Measurements from ENCODE around the gene ELF2. TPM values are rescaled to one million over a fixed set of nuclear protein-coding genes. Genes with fewer than 3 reads are reported as not detected.
"Not testable (repeated sequence)": the region's sequence is repeated elsewhere in the genome, so short reads cannot be mapped to it uniquely, and the experiment has no call there.

Gene ELF2
- total RNA-seq, 2 donors from 2014 or later = 80.6 to 111 TPM

DNA sequence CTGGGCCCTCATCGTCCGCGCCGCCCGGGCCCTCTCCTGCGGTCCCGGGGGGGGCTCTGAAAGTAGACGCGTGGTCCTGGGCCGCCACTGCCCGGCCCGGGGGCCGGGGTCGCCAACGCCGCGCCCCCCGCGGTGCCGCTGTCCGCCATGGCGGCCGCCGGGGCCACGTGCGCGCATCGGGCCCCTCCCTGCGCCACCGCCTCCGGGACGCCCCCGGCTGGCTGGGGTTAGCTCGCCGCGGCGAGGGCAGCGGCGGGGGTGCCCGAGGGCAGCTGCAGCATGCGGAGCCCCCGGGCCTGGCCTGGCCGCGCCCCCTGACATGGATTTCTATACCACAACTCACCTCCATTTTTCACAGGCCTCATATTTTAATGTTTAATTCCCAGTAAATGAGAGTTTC lies 61.8 kb downstream of the ELF2 start:
- ATAC-seq (ENCODE audit: insufficient number of reproducible peaks, low FRiP score, low read depth) = no peak
- TF ChIP-seq, protein P1, sequence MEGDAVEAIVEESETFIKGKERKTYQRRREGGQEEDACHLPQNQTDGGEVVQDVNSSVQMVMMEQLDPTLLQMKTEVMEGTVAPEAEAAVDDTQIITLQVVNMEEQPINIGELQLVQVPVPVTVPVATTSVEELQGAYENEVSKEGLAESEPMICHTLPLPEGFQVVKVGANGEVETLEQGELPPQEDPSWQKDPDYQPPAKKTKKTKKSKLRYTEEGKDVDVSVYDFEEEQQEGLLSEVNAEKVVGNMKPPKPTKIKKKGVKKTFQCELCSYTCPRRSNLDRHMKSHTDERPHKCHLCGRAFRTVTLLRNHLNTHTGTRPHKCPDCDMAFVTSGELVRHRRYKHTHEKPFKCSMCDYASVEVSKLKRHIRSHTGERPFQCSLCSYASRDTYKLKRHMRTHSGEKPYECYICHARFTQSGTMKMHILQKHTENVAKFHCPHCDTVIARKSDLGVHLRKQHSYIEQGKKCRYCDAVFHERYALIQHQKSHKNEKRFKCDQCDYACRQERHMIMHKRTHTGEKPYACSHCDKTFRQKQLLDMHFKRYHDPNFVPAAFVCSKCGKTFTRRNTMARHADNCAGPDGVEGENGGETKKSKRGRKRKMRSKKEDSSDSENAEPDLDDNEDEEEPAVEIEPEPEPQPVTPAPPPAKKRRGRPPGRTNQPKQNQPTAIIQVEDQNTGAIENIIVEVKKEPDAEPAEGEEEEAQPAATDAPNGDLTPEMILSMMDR (IDR thresholded peaks at IDR 0.05) = no peak
- H3K27ac ChIP-seq = no peak overlapping the region

DNA sequence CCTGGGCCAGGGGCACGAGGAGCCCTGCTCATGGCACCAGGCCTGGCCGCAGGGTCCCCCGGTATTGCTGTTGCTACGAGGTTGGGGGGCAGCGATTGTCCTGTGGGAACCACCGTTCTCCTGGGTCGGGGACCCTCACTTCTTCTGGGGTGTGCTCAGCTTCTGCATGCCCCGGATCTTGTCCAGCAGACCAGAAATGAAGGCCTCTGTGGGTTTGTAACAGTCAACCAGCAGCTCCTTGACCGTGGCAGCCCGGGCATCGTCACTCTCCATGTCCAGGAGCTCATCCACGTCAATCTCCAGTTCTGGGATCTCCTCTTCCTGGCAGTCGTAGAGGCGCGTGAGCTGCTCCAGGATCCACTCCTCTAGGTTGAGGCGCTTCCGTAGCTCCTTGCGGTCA lies 62.2 kb downstream of the ELF2 start:
- peaks cover 11% of the 10 kb centered on the region for H3K36me3 ChIP-seq
- not testable (repeated sequence) for H3K27ac ChIP-seq; H3K4me1 ChIP-seq (ENCODE audit: control insufficient read depth in 1 of 2, low read depth in 2 of 2); ATAC-seq (ENCODE audit: insufficient number of reproducible peaks, low FRiP score, low read depth); H3K4me3 ChIP-seq; H3K9me3 ChIP-seq; H3K27me3 ChIP-seq (replicated peaks; ENCODE audit: insufficient read depth); DNase-seq (ENCODE audit: low spot score)

More for the DNA sequence above, 61.8 kb downstream of the ELF2 start:
- H3K27me3 ChIP-seq (replicated peaks; ENCODE audit: insufficient read depth) = no peaks in the 10 kb centered on the region
- H3K4me3 ChIP-seq = no peak overlapping the region
- no peaks in the 10 kb centered on the region for H3K4me1 ChIP-seq (ENCODE audit: control insufficient read depth in 1 of 2, low read depth in 2 of 2)
- no peaks in the 10 kb centered on the region for H3K9me3 ChIP-seq
- no peak for DNase-seq (ENCODE audit: low spot score)
- H3K36me3 ChIP-seq = peaks cover 11% of the 10 kb centered on the region

DNA sequence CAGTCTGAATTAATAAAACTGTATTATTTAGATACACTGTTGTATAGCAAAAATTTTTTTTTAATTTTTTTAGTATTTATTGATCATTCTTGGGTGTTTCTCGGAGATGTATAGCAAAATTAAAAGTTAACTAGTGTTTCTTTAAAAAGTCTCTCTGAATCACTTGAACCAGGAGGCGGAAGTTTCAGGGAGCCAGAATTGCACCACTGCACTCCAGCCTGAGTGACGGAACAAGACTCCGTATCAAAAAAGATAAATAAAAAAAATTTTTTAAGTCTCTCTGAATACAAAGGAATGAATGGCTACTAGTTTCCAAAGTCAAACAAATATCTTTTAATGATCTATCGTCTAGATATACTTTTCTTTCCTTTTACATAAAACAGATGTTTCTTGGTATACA lies 64.4 kb downstream of the ELF2 start:
- Histone ChIP-seq H3K27ac (no peak overlapping the region), H3K4me1 (ENCODE audit: control insufficient read depth in 1 of 2, low read depth in 2 of 2) (peaks cover 0 to 6% of the 10 kb centered on the region in 2 donors), H3K36me3 (peaks cover 10% of the 10 kb centered on the region), H3K27me3 (replicated peaks; ENCODE audit: insufficient read depth) (no peaks in the 10 kb centered on the region), H3K9me3 (no peaks in the 10 kb centered on the region), H3K4me3 (no peak overlapping the region)
- TF ChIP-seq, protein P1 (IDR thresholded peaks at IDR 0.05) = no peak
- ATAC-seq (ENCODE audit: insufficient number of reproducible peaks, low FRiP score, low read depth) = no peak
- no peak for DNase-seq (ENCODE audit: low spot score)

DNA sequence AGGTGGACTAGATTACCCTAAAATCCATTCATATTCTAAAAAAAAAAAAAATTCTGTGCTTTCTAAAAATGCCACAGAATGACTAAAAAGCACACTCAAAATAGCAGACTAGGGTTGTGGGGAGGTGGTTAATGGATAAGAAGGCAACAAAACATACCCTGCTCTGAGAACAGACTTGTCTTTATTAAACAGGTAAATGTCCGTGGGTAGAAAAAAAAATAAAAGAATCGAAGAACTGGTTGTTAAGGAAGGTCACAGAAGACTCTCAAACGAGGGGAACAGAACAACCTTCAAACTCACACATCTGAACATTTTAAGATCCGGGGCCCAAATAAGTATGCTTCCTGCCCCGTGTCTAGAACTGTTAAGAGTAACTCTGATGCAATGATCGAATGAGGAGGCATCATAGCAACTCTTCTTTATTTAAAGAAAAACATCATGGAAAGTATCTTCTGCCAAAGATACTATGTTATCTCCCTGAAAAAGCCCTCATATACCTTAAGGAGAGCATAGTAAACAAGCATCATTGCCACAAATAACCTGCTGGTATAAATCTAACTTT lies 68.4 kb downstream of the ELF2 start:
- ATAC-seq (ENCODE audit: insufficient number of reproducible peaks, low FRiP score, low read depth) (no peak), DNase-seq (ENCODE audit: low spot score) (no peak)
- no peaks in the 10 kb centered on the region for H3K9me3 ChIP-seq
- no peaks in the 10 kb centered on the region for H3K36me3 ChIP-seq
- H3K4me3 ChIP-seq = no peak overlapping the region
- H3K4me1 ChIP-seq (ENCODE audit: control insufficient read depth in 1 of 2, low read depth in 2 of 2) = peaks cover 0 to 6% of the 10 kb centered on the region in 2 donors
- no peak overlapping the region for H3K27ac ChIP-seq
- TF ChIP-seq, protein P1 (IDR thresholded peaks at IDR 0.05) = no peak
- H3K27me3 ChIP-seq (replicated peaks; ENCODE audit: insufficient read depth) = no peaks in the 10 kb centered on the region

DNA sequence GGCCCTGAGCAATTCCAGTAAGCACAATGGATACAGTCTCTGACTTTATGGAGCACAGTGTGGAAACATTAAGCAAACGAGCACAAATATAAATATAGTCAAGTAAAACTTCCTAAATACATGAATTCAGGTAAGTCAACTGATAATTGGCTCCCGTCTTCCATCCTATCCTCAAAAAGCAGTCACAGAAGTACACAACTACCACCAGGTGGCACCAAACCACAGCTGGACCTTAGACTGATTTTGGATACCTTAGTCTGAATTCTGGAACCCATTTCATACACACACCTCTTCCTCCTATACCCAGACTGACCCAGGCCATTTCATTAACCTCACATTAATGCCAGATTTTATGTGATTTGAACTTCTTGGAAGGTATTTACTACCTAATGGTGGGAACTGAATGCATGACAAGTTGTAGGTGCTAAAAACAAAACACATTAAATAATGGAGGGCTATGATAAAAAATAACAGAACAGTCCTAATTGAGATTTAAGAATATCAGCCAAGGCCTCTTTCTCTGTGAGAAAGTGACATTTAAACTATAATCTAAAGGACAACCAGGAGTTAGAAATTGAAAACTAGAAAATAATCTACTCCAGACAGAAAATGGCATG lies 77.5 kb downstream of the ELF2 start:
- H3K27me3 ChIP-seq (replicated peaks; ENCODE audit: insufficient read depth) = no peaks in the 10 kb centered on the region
- H3K27ac ChIP-seq = no peak overlapping the region
- TF ChIP-seq, protein P1 (IDR thresholded peaks at IDR 0.05) = peak; percentile 78
- no peaks in the 10 kb centered on the region for H3K9me3 ChIP-seq
- no peak for ATAC-seq (ENCODE audit: insufficient number of reproducible peaks, low FRiP score, low read depth)
- no peak overlapping the region for H3K4me3 ChIP-seq
- H3K36me3 ChIP-seq = no peaks in the 10 kb centered on the region
- DNase-seq (ENCODE audit: low spot score) = no peak
- no peaks in the 10 kb centered on the region for H3K4me1 ChIP-seq (ENCODE audit: control insufficient read depth in 1 of 2, low read depth in 2 of 2)

DNA sequence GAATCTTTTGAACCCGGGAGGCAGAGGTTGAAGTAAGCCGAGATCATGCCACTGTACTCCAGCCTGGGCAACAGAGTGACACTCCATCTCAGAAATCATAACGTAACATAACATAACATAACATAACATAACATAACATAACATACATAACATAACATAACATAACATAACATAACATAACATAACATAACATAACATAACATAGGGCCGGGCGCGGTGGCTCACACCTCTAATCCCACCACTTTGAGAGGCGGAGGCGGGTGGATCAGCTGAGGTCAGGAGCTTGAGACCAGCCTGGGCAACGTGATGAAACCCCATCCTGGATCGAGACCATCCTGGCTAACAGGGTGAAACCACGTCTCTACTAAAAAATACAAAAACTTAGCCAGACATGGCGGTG lies 84.7 kb downstream of the ELF2 start:
- DNase-seq (ENCODE audit: low spot score) = no peak
- Histone ChIP-seq H3K36me3 (no peaks in the 10 kb centered on the region), H3K4me1 (ENCODE audit: control insufficient read depth in 1 of 2, low read depth in 2 of 2) (no peaks in the 10 kb centered on the region), H3K4me3 (no peak overlapping the region), H3K27me3 (replicated peaks; ENCODE audit: insufficient read depth) (no peaks in the 10 kb centered on the region), H3K9me3 (no peaks in the 10 kb centered on the region), H3K27ac (no peak overlapping the region)
- TF ChIP-seq, protein P1 (IDR thresholded peaks at IDR 0.05) = no peak
- no peak for ATAC-seq (ENCODE audit: insufficient number of reproducible peaks, low FRiP score, low read depth)
